Endodermal cell (in vitro differentiated cells): Measurements from ENCODE around the gene ZBTB7C. TPM values are rescaled to one million over a fixed set of nuclear protein-coding genes. Genes with fewer than 3 reads are reported as not detected.

Experiments
- DNase-seq: peaks from one replicate; pipeline ENCODE4 v3.0.0-alpha.2; 2017
- H3K27ac ChIP-seq: 2 replicates; pipeline ENCODE4 v1.5.1; 2013; ENCODE audit warnings: mild to moderate bottlenecking, low read depth, low read length, moderate library complexity
- H3K27me3 ChIP-seq: 2 replicates; pipeline ENCODE4 v1.6.1; 2013; ENCODE audit warnings: mild to moderate bottlenecking, low read length, moderate library complexity; ENCODE audit not compliant: insufficient read depth, control insufficient read depth, poor library complexity, severe bottlenecking
- H3K36me3 ChIP-seq: 2 replicates; pipeline ENCODE4 v1.7.0; 2013; ENCODE audit warnings: mild to moderate bottlenecking, low read length, moderate library complexity; ENCODE audit not compliant: control insufficient read depth, insufficient read depth
- H3K4me1 ChIP-seq: one replicate; pipeline ENCODE4 v1.7.0; 2013; ENCODE audit warnings: low read length; ENCODE audit not compliant: control insufficient read depth, insufficient read depth
- H3K4me3 ChIP-seq: 2 replicates; pipeline ENCODE4 v1.5.1; 2013; ENCODE audit warnings: mild to moderate bottlenecking, low read length, moderate library complexity
- H3K9ac ChIP-seq: 2 replicates; pipeline ENCODE4 v1.6.1; 2013; ENCODE audit warnings: mild to moderate bottlenecking, low read length, moderate library complexity; ENCODE audit not compliant: poor library complexity, severe bottlenecking; ENCODE audit errors: extremely low read depth
- H3K9me3 ChIP-seq: 2 replicates; pipeline ENCODE4 v1.6.1; 2013; ENCODE audit warnings: mild to moderate bottlenecking, low read length, moderate library complexity; ENCODE audit not compliant: control insufficient read depth
- H3K27ac Mint-ChIP-seq: 2 replicates; pipeline ENCODE4 v1.8.0; 2020; ENCODE audit warnings: mixed read lengths
- H3K27me3 Mint-ChIP-seq: 2 replicates; pipeline ENCODE4 v1.8.0; 2021; ENCODE audit warnings: mild to moderate bottlenecking, mixed read lengths; ENCODE audit not compliant: insufficient read depth
- H3K36me3 Mint-ChIP-seq: 2 replicates; pipeline ENCODE4 v1.8.0; 2020; ENCODE audit warnings: low read depth, mixed read lengths
- H3K4me1 Mint-ChIP-seq: 2 replicates; pipeline ENCODE4 v1.8.0; 2020; ENCODE audit warnings: mixed read lengths
- H3K4me3 Mint-ChIP-seq: 2 replicates; pipeline ENCODE4 v1.8.0; 2020; ENCODE audit warnings: mild to moderate bottlenecking, moderate library complexity, mixed read lengths
- H3K9me3 Mint-ChIP-seq: 2 replicates; pipeline ENCODE4 v1.8.0; 2020; ENCODE audit warnings: mild to moderate bottlenecking, mixed read lengths
- CTCF ChIP-seq: fragments of 200-600 bp; sonication (generic); conservative IDR thresholded peaks from 2 replicates; pipeline ENCODE4 v1.5.0; 2021; ENCODE audit warnings: antibody characterized with exemption, mild to moderate bottlenecking
- WGBS, 2 experiments: methylation state at CpG; one replicate each; pipeline versions ENCODE4 v1.1.5 to v1.1.7; 2013; ENCODE audit warnings: missing lambda C conversion rate in 2 of 2, mixed read lengths in 1 of 2; ENCODE audit not compliant: insufficient coverage in 1 of 2, insufficient read length in 1 of 2; 5-methylcytosine and 5-hydroxymethylcytosine counted together
- total RNA-seq, 2 donors: library from RNA; stranded (reverse); fragmentation: NEBNext Ultra II Directional in 1 of 2; extraction: Animal tissue kit (Norgen Biotek cat#: 25700) in 1 of 2; gene quantifications; 2 replicates in 1 of 2; 3 replicates in 1 of 2; pipeline ENCODE4 v1.2.1, GENCODE V29; 2021

ZBTB7C gene
- total RNA-seq, 2 donors from 2014 or later = 0.31 to 0.62 TPM

- no peak overlapping the region for H3K9ac ChIP-seq
- 73 to 87% methylated on average over 5 to 10 of the region's 10 CpGs for WGBS, 2 experiments
- H3K27me3 ChIP-seq = no peaks in the 10 kb centered on the region
- no peak overlapping the region for H3K4me3 ChIP-seq
- no peaks in the 10 kb centered on the region for H3K9me3 ChIP-seq
- Mint-ChIP-seq H3K9me3 (no peaks in the 10 kb centered on the region), H3K27me3 (peaks cover 2% of the 10 kb centered on the region), H3K27ac (no peak overlapping the region), H3K36me3 (no peaks in the 10 kb centered on the region), H3K4me3 (no peak overlapping the region), H3K4me1 (no peaks in the 10 kb centered on the region)
- peaks cover 3% of the 10 kb centered on the region for H3K4me1 ChIP-seq
- no peak for TF ChIP-seq CTCF
- H3K27ac ChIP-seq = no peak overlapping the region
- DNase-seq = no peak
- no peaks in the 10 kb centered on the region for H3K36me3 ChIP-seq
Measured at GRCh38 chr18:48124857-48125626, 284.1 kb downstream of the ZBTB7C start.

- Mint-ChIP-seq H3K9me3 (no peaks in the 10 kb centered on the region), H3K27ac (no peak overlapping the region), H3K27me3 (peaks cover 2% of the 10 kb centered on the region), H3K4me3 (no peak overlapping the region), H3K36me3 (no peaks in the 10 kb centered on the region), H3K4me1 (no peaks in the 10 kb centered on the region)
- Histone ChIP-seq H3K27ac (peak overlapping the region; percentile 15), H3K27me3 (no peaks in the 10 kb centered on the region), H3K4me3 (no peak overlapping the region), H3K4me1 (peaks cover 3% of the 10 kb centered on the region), H3K9ac (no peak overlapping the region), H3K36me3 (no peaks in the 10 kb centered on the region), H3K9me3 (no peaks in the 10 kb centered on the region)
- peak; percentile 30 for DNase-seq
- 82 to 83% methylated on average over 4 of the region's 4 CpGs for WGBS, 2 experiments
- TF ChIP-seq CTCF = no peak
Measured at GRCh38 chr18:48123941-48124340, 285.2 kb downstream of the ZBTB7C start.

GRCh38 chr18:48123324-48123723 lies 285.9 kb downstream of the ZBTB7C start:
- Histone ChIP-seq H3K4me3 (no peak overlapping the region), H3K36me3 (no peaks in the 10 kb centered on the region), H3K27me3 (no peaks in the 10 kb centered on the region), H3K27ac (no peak overlapping the region), H3K9ac (no peak overlapping the region), H3K4me1 (peaks cover 3% of the 10 kb centered on the region), H3K9me3 (no peaks in the 10 kb centered on the region)
- Mint-ChIP-seq H3K4me1 (no peaks in the 10 kb centered on the region), H3K9me3 (no peaks in the 10 kb centered on the region), H3K27me3 (peaks cover 2% of the 10 kb centered on the region), H3K36me3 (no peaks in the 10 kb centered on the region), H3K4me3 (no peak overlapping the region), H3K27ac (no peak overlapping the region)
- no peak for TF ChIP-seq CTCF
- WGBS, 2 experiments = 72 to 84% methylated on average over 6 of the region's 6 CpGs
- peak; percentile 52 for DNase-seq
